Stimulated activated CD4-positive, alpha-beta T cell treated with anti-CD3 and anti-CD28 coated beads, TNF-alpha, amount 100 ng/mL, for 1 hour (primary cell): ENCODE results near the gene GALNT2.

Experiments used
- DNase-seq, 3 donors: peaks; one replicate each; pipeline ENCODE4 v3.0.0-alpha.2; 2020; ENCODE audit warnings: low read depth in 3 of 3, low spot score in 1 of 3

The GALNT2 gene

DNA sequence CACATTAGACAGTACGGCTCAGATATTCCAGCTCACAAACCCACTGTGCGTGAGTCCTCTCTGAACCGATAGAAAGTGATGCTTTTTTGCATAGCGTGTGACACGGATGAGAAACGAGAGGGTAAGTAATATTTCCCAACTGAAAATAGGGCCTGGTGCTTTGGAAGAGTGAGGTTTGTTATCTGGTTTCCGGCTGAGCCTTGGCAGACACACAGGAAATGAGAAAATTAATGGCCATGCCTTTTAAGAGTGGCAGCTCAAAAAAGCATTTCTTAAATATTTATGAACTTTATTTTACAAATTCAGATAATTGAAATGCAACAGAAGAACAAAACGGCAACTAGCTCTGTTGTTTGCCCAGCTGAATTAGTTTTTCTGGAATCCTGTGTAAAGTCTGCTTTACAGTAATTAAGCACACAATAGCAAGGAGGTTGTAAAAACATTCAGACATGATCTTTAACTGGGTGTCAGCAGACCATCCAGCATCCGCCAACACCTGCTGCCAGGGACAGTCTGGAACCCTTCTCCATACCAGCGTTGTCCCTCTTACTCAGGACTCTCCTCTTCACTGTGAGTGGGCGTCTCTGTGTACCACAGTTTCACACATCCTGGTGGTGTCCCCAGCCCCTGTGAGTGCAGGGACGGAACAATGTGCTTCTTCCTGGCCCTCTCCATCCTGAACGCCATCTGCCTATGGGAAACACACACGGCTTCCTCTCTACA lies 203.7 kb downstream of the GALNT2 start:
- no peak for DNase-seq

- DNase-seq = no peak
Observed at GRCh38 chr1:230271300-230272035, 204.4 kb downstream of the GALNT2 start.

DNA sequence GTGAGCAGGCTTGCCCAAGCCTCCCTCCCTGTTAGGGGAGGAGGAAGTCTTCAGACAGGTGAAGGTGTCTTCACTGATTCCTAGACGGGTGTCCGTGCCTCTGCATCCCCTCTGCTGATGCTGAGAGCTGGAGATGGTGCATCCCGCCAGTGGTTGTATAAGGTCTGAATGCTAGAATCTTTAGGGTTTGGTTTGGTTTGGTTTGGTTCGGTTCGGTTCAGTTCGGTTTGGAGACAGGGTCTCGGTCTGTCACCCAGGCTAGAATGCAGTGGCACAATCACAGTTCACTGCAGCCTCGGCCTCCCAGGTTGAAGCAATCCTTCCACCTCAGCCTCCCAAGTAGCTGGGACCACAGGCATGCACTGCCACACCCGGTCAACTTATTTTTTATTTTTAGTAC lies 205.5 kb downstream of the GALNT2 start:
- DNase-seq = no peak

GRCh38 chr1:230273141-230273710 lies 206.2 kb downstream of the GALNT2 start:
- no peak for DNase-seq

GRCh38 chr1:230274254-230274653 lies 207.2 kb downstream of the GALNT2 start:
- DNase-seq = no peak

DNA sequence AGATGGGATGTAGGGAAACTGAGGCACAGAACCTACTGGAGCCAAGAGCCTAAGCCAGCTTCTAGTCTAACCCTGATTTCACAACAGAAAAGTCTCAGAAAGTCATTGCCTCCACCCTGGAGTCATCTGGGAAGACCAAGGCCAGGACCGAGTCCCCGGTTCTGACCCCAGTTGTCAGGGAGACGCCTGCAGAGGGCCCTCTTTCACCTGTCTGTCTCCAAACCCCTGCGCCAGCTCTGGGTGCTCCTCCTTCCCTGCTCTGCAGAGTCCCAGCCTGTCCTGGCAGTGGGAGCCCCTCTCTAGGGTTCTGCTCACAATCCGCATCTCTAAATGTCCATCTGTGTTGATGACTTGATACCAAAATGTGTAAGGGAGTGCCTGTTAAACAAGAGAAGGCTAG lies 209.4 kb downstream of the GALNT2 start:
- DNase-seq = no peak

- DNase-seq = no peak
Observed at GRCh38 chr1:230277201-230278025, 210.4 kb downstream of the GALNT2 start.

- no peak for DNase-seq
Observed at GRCh38 chr1:230278376-230278775, 211.3 kb downstream of the GALNT2 start.

DNA sequence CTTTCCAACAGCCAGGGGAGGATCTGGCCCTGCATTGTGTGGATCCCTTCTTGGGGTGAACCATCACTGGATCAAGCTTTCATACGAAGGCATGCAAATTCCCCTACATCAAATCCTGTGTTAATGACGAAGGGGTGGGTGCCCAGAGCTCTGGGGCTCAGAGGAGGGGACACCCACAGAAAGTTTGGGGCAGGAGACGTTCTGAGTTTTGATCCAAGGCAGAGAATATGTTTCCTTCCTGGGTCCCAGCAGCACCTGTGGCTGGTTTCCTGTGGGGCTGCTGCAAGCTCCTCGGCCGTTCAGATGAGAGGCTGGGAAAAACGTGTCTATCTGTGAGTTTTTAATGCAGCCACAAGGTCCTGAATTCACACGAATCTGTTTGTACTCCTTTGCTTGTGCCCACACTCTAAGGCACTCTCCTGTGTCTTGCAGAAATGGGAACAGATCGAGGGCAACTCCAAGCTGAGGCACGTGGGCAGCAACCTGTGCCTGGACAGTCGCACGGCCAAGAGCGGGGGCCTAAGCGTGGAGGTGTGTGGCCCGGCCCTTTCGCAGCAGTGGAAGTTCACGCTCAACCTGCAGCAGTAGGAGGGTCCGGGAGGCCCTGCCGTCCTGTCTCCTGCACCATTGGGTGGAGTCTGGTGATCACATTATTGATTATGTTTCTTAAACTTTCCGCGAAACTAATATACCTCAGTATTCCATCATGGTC lies 212.0 kb downstream of the GALNT2 start:
- no peak for DNase-seq

DNA sequence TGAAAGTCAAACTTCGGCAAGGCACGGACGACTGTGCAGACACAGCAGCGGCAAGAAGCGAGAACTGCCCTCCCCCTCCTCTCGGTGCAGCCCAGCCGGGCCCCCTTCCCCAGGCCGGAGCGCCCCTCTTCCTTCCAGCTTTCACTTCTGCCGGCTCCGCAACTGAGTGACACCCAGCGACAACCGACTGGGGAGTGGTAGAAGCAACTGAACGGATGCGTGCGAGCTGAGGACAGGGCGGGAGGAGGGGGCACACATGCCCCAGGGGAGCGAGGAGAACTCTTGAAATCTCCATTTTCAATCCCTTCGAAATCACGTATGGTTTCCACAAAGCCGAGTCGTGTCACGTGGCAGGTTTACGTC lies 212.5 kb downstream of the GALNT2 start:
- DNase-seq = no peak

GRCh38 chr1:230280054-230280795 lies 213.2 kb downstream of the GALNT2 start:
- no peak for DNase-seq

DNA sequence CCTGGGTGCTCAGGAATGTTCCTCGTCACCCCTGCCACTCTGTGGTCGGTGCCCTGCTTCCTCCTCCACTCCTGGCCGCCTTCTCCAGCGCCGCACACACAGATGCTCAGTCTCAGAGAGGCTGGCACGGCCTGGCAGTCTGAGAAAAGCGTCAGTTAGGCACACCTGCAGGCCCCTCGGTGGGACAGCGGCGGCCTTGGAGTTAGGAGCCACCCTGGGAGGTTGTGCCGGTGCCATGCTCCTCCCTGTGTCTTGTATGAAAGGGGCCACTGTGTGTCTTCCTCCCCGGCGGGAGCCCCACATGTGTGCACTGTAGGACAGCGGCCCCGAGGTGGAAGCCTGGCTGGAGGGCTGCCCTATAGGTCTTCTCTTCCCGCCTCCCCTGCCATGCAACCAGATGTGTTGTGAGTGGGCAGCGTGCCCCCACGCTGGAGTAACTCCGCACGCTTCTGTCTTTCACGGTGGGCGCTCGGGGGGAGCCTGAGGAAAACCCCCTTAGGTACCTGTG lies 213.9 kb downstream of the GALNT2 start:
- DNase-seq = no peak

- DNase-seq = no peak
Observed at GRCh38 chr1:230281556-230281955, 214.5 kb downstream of the GALNT2 start.

DNA sequence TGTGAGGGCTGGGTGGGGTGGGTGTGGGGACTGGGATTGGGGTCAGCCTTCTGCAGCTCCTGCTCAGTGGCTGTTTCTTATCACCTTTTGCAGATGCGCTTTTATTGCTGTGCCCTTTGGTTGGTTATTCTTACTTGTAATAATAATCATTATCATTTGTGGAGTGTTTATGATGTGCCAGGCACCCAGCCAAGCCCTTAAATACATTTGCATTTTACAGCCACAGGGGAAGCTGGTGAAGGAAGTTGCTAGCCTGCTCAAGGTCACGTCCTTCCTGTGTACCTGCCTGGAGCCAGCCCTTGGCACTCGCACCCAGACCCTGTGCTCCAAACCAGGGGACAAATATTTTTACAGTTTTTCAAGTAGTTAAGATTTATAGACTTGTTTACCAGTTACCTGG lies 215.1 kb downstream of the GALNT2 start:
- no peak for DNase-seq

- no peak for DNase-seq
Observed at GRCh38 chr1:230283678-230284077, 216.6 kb downstream of the GALNT2 start.

DNA sequence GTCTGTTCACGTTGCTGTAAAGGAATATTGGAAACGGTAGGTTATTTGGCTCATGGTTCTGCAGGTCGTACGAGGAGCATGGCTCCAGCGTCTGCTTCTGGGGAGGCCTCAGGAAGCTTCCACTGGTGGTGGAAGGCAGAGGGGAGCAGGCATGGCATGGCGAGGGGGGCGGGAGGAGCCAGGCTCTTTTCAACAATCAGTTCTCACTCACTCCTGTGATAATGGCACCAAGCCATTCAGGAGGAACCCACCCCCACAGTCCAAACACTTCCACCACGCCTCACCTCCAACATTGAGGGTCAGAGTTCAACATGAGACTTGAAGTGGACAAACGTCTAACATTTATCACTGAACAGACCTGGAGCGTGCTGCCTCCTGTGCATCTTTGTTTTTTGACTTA lies 217.9 kb downstream of the GALNT2 start:
- no peak for DNase-seq

DNA sequence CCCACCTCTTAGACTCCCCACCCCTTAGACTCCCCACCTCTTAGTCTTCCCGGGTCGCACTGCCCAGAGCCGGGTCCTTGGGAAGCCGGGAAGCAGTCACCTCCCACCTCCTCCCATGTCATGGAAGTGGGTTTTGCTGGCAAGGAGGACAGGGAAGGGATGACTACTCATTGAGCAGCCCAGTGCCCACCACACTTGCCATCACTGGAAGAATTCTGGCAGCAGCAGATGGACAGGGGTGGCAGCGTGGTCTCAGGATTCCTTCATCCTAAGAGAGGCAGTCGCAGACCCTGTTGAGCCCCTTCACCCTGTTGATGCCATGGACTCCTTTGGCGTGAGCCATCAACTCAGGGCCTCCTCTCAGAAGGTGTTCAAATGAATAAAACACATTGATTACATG lies 218.3 kb downstream of the GALNT2 start:
- no peak for DNase-seq

- DNase-seq = no peak
Observed at GRCh38 chr1:230286166-230286889, 219.3 kb downstream of the GALNT2 start.

- no peak for DNase-seq
Observed at GRCh38 chr1:230286890-230287269, 219.8 kb downstream of the GALNT2 start.
